HG03097 (cell line): Measurements from ENCODE around the gene CASR.

Experiments used
- ATAC-seq: cut with Tn5 transposase; IDR thresholded peaks from one replicate; pipeline ENCODE4 v1.9.1; 2021; ENCODE audit not compliant: unreplicated experiment, low FRiP score

CASR gene

DNA sequence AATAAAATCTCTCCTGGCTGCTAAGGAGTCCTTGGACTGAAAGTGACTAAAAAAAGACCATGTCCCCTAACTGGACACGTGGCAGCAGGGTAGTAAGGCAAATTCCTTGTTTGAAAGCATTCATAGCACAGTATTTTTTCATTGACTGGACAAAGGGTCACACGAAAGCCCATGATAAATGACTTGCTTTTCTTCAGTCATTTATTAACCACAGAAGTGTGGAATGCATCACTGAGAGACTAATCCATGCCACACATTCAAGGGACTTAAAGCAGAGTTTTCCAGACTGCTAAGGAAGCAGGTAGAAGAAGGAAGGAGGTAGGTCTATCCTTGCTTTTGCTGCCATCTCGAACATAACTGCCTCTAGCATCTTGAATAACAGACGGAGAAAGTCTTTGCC, 31.2 kb downstream of the CASR start:
- ATAC-seq = no peak

DNA sequence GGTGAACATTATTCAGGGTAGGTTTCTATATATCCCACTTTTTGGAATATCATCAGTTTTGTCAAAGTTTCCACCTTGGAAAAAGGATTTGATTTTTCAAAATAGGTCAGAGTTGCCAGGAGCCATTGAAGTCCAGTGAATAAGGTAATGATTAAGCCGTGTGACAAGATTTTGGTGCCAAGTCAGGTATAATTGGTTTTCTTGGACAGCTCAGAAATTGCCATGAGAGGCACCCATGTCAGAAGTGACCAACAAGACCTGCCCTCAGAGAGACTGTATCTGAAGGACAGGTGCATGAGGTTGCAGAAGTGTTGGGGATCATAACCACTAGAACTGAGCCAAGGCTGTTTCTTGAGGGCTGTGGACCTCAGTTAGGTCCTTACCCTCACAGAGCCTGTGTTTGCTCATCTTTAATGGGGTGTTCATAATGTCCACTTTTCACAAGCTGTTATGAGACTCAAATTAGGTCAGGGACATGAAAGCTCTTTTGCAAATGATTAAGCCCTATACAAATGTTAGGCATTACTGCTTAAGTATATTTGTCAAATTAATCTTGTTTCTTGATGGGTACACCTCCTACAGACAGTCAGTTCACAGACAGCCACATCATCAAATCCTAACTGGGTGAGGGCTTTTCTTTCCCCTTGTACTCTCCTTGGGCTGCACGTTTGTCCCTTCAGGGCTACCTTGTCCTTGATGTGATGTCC, 32.3 kb downstream of the CASR start:
- no peak for ATAC-seq

DNA sequence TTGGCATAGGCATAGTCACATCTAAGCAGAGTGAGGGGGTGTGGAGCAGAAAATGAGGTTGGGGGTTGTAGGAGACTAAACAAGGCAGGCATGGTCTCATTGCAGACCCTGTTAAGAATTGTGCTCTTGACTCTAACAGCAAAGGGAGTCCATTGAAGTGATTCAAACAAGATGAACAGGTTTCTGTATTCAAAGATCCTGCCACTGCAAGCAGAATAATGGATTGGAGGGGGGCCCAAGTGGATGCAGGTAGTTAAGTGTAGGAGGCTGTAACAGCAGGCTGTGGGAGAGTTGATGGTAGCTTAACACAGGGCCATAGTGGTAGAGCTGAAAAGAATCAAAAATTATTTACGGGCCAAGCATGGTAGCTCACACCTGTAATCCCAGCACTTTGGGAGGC, 34.4 kb downstream of the CASR start:
- ATAC-seq = no peak

DNA sequence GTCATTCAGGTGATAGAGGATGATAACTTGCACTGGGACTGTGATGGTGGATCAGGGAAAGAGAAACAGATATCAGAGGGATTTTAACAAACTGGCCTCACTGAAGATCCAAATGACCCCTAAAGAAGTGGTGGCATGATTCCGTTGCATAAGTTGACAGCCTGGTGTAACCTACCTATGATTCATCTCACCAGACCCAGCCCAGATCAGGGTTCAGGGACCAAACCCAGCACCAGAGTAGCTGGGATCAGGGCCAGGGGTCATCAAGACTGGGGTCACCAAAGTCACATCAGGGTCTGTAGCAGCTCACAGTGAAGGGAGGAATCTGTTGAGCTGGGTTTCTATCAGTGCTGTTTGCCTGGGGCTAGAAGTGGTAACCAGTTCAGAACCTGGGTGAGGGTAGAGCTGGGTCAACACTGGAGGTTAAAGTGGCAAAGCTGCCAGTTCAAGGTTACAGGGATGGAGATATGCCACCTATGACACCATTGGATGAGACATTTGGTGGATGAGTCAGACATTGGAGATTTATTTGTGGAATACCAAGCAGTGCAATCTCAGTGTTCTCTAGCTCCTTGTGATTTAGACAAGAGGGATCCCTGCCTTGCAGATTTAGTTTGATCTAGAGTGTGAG, 35.9 kb downstream of the CASR start:
- ATAC-seq = no peak

DNA sequence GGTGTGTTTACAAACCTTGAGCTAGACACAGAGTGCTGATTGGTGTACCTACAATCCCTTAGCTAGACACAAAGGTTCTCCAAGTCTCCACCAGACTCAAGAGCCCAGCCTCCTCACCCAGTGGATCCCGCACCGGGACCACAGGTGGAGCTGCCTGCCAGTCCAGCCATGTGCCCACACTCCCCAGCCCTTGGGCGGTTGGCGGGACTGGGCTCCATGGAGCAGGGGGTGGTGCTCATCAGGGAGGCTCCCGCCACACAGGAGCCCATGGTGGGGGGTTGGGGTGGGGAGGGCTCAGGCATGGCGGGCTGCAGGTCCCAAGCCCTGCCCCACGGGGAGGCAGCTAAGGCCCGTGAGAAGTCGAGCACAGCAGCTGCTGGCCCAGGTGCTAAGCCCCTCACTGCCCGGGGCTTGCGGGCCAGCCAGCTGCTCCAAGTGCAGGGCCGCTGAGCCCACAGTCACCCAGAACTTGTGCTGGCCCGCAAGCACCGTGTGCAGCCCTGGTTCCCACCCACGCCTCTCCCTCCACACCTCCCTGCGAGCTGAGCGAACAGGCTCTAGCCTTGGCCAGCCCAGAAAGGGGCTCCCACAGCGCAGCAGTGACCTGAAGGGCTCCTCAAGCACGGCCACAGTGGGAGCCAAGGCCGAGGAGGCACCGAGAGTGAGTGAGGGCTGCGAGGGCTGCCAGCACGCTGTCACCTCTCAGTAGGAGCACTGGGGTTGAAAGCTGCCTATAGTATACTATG, 43.7 kb downstream of the CASR start:
- ATAC-seq = no peak

GRCh38 chr3:122230174-122230573, 46.7 kb downstream of the CASR start:
- ATAC-seq = no peak

- no peak for ATAC-seq
Measured at GRCh38 chr3:122231465-122232157, 48.1 kb downstream of the CASR start.

- ATAC-seq = no peak
Measured at GRCh38 chr3:122232485-122232884, 49.0 kb downstream of the CASR start.

DNA sequence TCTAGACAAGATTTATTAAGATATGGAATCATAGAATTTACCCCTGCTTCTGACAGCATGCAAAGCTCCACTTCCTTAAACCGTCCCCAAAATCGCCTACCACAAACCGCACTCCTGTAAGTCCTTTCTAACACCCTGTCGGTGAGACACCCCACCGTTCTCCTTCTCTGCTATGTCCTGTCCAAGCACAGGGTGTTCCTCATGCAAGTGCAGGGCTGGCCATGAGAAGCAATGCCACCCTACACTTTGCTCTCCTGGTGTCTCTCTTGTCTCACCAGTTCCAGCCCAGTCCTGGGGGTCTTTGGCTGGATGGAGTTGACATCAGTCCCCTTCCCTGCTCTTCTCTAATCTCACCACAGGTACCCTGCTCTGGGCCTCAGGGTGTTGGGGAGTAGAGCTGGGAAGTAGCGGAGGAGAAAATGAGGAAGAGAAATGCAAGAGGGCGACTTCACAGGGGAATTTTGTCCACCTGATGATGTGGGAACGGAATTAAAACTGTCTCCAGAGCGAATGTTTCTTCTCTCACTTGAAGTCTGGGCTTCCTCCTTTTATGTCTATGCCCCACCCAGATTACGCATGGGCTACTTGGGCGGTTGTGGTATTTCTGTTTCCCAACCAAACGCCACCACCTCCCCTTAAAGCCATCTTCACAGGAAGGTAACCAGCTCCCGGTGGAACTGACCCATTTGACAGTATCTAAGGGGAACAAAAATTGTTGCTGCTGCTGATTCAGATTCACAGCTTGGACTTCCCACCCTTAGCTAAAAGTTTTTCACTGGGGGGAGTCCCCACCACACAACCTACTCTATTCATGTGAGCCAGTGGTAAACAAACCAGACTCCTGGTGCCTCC, 49.9 kb downstream of the CASR start:
- ATAC-seq = peak; percentile 52

DNA sequence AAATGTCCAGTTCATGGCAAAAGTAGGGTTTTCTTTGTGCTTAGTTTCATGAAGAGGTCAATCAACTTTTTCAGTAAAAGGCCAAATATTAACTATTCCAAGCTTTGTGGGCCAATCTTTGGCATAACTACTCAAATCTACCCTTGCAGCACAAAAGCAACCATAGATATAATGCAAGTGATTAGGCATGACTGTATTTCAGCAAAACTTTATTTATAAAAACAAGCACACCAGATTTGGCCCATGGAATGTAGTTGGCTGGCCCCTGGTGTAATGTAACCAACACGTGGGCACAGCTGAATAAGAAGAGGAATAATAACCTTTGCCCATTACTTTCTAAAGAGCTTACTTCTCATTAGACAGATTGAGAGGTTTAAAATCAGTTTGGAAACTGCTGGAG, 50.6 kb downstream of the CASR start:
- ATAC-seq = no peak

DNA sequence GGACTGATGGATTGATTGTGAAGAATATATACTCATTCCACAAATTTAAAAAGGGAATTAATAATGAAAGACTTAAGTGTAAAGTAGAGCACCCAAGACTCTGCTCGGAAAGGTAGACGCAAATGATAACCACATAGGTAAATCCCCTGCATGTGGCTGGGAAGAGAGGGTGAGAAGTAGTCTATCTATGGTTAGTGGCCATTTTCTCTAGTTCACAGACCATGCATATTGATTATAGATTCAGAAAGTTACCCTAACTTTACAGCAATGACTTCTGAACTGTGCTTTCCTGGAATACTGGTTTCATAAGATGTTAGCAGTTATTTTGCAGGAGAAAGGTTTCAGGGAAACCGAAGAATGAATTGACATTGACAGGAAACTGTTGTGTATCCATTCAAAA, 51.7 kb downstream of the CASR start:
- ATAC-seq = no peak

DNA sequence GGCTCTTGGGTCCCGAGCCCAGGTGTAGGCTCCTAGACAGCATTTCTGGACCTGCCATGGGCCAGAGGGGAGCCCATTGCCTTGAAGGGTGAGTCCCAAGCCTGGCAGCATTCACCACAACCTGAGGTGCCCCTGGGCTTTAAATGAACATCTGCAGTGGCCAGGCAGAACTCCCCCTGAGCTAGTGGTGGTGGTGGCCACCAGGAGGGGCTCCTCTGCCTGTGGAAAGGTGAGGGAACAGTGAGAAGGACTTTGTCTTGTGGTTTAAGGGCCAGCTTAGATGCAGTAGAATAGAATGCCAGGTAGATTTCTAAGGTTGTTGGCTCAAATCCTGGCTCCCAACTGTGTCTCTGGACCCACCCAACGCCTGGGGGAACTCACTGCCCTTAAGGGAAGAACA, 55.6 kb downstream of the CASR start:
- ATAC-seq = no peak

DNA sequence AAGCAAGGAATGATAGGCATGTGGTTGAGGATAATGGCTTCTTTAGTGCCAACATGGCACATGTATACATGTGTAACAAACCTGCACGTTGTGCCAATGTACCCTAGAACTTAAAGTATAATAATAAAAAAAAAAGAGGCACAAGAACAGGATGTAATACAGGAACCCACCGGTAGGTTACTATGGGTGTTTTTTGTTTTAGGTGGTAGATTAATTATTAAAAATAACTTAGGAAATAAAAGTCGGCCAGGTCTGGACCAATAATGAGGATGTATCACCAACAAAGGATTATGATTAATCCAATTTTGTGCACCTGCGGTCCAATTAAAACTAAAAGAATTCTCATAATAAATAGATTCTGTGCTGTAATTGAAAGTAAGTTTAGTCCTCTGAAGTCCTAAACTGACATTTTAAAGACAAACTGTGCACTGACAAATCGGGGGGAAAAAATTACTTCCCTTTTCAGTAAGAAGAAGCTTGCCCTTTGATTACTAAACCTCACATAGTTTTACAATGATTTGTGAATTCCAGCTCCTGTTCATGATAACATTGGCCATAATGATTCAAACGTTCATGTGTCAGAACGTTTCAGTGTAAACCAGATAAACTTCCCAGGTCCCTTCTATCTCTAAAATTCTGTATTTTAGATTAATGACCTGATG, 62.2 kb downstream of the CASR start:
- ATAC-seq = no peak

DNA sequence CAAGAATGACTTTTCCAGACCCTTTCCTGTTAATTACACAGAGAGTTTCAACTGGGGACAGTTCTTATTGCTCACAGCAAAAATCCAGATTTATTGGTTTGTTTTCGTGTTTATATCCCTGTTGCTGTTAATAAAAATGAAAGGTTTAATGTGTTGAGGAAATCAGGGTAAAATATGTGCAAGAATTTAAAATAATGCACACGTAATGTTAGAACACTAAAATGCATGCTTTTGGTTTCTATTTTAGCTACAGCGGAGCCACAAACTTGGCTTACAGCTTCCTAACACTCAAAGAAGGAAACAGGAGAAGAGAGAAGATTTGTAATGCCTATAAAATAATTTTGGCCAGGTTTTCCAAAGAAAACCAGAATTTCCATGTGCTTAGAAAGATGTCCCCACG, 62.7 kb downstream of the CASR start:
- no peak for ATAC-seq

GRCh38 chr3:122247087-122247824, 63.8 kb downstream of the CASR start:
- ATAC-seq = no peak

- ATAC-seq = peak; percentile 41
Measured at GRCh38 chr3:122247825-122248185, 64.3 kb downstream of the CASR start.

- ATAC-seq = no peak
Measured at GRCh38 chr3:122251428-122251827, 68.0 kb downstream of the CASR start.

DNA sequence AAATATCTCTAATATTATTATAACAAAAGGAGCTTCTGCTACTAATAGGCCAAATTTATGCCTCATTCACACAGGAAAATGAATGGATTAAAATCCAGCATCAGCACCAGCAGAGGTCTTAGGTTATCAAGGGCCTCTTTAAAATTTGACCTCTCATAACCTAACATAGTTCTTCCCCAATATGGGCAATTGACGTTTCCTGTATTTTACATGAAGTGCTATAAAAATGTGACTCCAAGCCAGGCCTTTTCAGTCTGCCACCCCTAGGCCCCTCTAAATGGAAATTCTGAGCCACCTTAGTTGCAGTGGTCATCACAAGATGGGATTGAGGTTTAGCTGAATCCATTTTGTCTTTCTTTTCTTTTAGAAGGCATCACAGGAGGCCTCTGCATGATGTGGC, 70.1 kb downstream of the CASR start:
- ATAC-seq = no peak

DNA sequence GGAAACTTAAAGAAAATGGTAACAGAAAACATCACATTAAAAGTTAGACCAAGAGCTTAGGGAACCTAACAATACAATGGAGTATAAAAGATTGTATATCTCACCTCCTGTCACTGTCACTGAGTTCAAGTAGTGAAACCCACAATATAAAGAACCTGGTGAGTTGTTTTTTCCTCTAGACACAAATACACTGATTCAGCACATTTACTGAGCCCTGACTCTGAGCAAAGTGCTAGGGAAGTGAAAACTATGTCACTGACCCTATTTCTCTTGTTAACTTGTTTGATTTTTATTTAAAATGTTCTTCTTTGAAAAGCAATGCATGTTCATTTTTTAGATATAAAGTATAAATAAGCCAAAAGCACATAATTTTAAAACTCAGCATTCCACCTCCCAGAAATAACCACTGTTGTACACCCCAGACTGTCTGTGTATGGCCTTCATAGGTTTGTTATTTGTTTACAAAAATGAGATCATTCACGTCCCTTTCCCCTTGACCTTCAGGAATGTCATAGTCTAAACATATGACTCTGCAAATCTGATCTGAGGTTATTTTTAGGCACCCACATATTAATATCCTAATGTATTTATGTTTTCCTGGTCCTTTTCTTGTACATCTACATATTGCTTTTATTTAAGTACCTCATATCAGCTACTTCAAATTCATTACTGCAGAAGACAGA, 72.4 kb downstream of the CASR start:
- ATAC-seq = no peak
